Measurements from ENCODE around the gene LIMS1.
"Not testable (repeated sequence)": the region's sequence is repeated elsewhere in the genome, so short reads cannot be mapped to it uniquely, and the experiment has no call there.

LIMS1 gene

DNA sequence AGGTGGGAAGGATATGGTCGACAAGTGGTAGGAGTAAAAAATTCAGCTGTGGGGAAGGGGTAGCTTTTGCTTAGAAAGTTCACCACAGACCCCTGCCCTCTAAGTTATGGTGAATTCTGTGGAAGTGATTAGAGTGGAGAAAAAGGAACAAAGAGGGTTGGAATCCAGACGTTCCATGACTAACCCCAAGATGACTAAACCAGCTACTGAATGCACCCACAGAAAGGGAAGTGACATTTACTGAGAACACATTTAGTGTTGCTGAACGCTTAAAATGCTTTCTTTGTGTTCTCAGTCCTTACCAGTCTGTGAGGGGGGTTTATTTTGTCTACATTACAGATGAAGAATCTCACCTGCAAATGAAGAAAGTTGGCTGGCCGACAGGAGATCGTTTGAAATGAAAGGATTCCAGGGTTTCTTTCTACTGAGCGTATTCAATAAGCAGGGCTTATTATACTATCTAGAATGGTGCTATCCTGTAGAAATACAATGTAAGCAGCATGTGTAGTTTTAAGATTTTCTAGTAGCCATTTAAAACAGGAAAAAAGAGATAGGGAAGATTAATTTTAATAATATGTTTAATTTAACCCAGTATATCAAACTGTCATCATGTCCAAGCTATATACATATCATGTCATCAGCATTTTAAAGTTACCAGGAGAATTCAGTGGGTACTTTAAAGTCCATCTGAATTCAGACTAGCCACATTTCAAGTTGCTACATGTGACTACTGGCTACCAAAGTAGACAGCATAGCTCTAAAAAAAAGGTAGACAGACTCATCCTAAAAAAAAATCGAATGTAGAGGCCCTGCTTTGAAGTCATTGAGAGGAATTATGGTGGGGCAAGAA is 60.1 kb downstream of the LIMS1 start:
- Histone ChIP-seq H3K4me3 (ENCODE audit: low read depth in 1 of 5, low read length in 5 of 5) (no peak overlapping the region), H3K27me3 (ENCODE audit: control insufficient read depth in 5 of 5, insufficient read depth in 4 of 5, low read length in 5 of 5) (no peaks in the 10 kb centered on the region), H3K9me3 (ENCODE audit: control insufficient read depth in 5 of 5, low read length in 5 of 5) (no peaks in the 10 kb centered on the region), H3K4me1 (ENCODE audit: control insufficient read depth in 5 of 5, insufficient read depth in 5 of 5, low read length in 5 of 5) (peaks cover 3 to 37% (median 29%) of the 10 kb centered on the region in 5 donors), H3K9ac (ENCODE audit: low read length in 5 of 5) (peak overlapping the region in 1 of 5 donors; percentile 50), H3K36me3 (ENCODE audit: control insufficient read depth in 5 of 5, insufficient read depth in 5 of 5, low read length in 5 of 5) (no peaks in the 10 kb centered on the region), H3K27ac (ENCODE audit: low read depth, low read length) (peak overlapping the region; percentile 69)

- H3K36me3 ChIP-seq (ENCODE audit: control insufficient read depth in 5 of 5, insufficient read depth in 5 of 5, low read length in 5 of 5): no peaks in the 10 kb centered on the region
- no peaks in the 10 kb centered on the region for H3K9me3 ChIP-seq (ENCODE audit: control insufficient read depth in 5 of 5, low read length in 5 of 5)
- peaks cover 3 to 37% (median 28%) of the 10 kb centered on the region in 5 donors for H3K4me1 ChIP-seq (ENCODE audit: control insufficient read depth in 5 of 5, insufficient read depth in 5 of 5, low read length in 5 of 5)
- peak overlapping the region; percentile 69 for H3K27ac ChIP-seq (ENCODE audit: low read depth, low read length)
- no peak overlapping the region for H3K9ac ChIP-seq (ENCODE audit: low read length in 5 of 5)
- H3K27me3 ChIP-seq (ENCODE audit: control insufficient read depth in 5 of 5, insufficient read depth in 4 of 5, low read length in 5 of 5): no peaks in the 10 kb centered on the region
- no peak overlapping the region for H3K4me3 ChIP-seq (ENCODE audit: low read depth in 1 of 5, low read length in 5 of 5)
Observed at GRCh38 chr2:108594982-108595464, 60.8 kb downstream of the LIMS1 start.

- not testable (repeated sequence) for H3K36me3 ChIP-seq (ENCODE audit: control insufficient read depth in 5 of 5, insufficient read depth in 5 of 5, low read length in 5 of 5); H3K4me3 ChIP-seq (ENCODE audit: low read depth in 1 of 5, low read length in 5 of 5); H3K27me3 ChIP-seq (ENCODE audit: control insufficient read depth in 5 of 5, insufficient read depth in 4 of 5, low read length in 5 of 5); H3K9ac ChIP-seq (ENCODE audit: low read length in 5 of 5); H3K9me3 ChIP-seq (ENCODE audit: control insufficient read depth in 5 of 5, low read length in 5 of 5)
- H3K27ac ChIP-seq (ENCODE audit: low read depth, low read length): peak overlapping the region; percentile 69
- peaks cover 3 to 38% (median 28%) of the 10 kb centered on the region in 5 donors for H3K4me1 ChIP-seq (ENCODE audit: control insufficient read depth in 5 of 5, insufficient read depth in 5 of 5, low read length in 5 of 5)
Observed at GRCh38 chr2:108595771-108596170, 61.5 kb downstream of the LIMS1 start.

DNA sequence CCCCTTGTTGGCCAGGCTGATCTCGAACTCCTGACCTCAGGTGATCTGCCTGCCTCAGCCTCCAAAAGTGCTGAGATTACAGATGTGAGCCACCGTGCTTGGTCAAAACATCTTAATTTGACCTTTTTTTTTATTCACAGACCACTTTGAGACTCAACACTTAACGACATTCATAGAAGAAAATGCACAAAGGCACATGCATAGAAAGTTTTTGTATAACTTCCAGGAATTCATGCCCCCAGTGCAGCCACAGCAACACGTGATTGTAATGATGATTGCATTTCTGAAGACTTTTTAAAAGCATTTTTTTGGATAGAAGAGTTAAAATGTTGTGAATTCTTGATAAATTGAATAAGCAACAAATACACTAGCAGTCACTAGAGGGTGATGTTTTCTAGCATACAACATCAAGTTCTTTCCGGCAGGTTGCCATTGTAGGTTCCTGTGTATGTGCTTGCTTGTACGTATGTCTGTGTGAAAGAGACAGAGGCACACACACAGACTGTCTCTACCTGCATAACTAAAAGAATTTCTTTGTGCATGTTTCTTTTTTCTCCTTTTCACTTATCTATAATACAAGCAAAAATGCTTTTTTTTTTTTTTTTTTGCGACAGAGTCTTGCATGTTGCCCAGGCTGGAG is 63.0 kb downstream of the LIMS1 start:
- H3K4me3 ChIP-seq (ENCODE audit: low read depth in 1 of 5, low read length in 5 of 5); H3K36me3 ChIP-seq (ENCODE audit: control insufficient read depth in 5 of 5, insufficient read depth in 5 of 5, low read length in 5 of 5); H3K9ac ChIP-seq (ENCODE audit: low read length in 5 of 5); H3K27ac ChIP-seq (ENCODE audit: low read depth, low read length); H3K9me3 ChIP-seq (ENCODE audit: control insufficient read depth in 5 of 5, low read length in 5 of 5); H3K27me3 ChIP-seq (ENCODE audit: control insufficient read depth in 5 of 5, insufficient read depth in 4 of 5, low read length in 5 of 5): not testable (repeated sequence)
- peaks cover 3 to 39% (median 28%) of the 10 kb centered on the region in 5 donors for H3K4me1 ChIP-seq (ENCODE audit: control insufficient read depth in 5 of 5, insufficient read depth in 5 of 5, low read length in 5 of 5)

DNA sequence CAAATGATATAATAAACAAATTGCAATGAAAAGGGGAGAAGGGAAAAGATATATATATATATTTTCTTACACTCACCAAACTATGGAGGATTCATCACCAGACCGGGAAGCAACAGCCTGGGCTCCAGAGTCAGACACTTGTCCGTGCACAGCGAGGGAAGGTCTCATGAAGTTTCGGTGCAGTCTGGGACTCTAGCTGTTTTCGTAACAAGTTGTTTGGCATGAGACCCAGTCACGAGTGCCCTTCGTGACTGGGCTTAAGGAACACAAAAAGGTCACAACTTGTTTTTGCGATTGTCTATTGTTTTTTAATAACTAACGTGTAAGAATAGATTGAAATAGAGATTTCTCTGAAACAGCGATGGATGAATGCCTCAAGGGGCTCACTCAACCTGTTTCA is 66.9 kb downstream of the LIMS1 start:
- H3K9me3 ChIP-seq (ENCODE audit: control insufficient read depth in 5 of 5, low read length in 5 of 5); H3K27me3 ChIP-seq (ENCODE audit: control insufficient read depth in 5 of 5, insufficient read depth in 4 of 5, low read length in 5 of 5); H3K36me3 ChIP-seq (ENCODE audit: control insufficient read depth in 5 of 5, insufficient read depth in 5 of 5, low read length in 5 of 5); H3K9ac ChIP-seq (ENCODE audit: low read length in 5 of 5); H3K27ac ChIP-seq (ENCODE audit: low read depth, low read length); H3K4me3 ChIP-seq (ENCODE audit: low read depth in 1 of 5, low read length in 5 of 5); H3K4me1 ChIP-seq (ENCODE audit: control insufficient read depth in 5 of 5, insufficient read depth in 5 of 5, low read length in 5 of 5): not testable (repeated sequence)

DNA sequence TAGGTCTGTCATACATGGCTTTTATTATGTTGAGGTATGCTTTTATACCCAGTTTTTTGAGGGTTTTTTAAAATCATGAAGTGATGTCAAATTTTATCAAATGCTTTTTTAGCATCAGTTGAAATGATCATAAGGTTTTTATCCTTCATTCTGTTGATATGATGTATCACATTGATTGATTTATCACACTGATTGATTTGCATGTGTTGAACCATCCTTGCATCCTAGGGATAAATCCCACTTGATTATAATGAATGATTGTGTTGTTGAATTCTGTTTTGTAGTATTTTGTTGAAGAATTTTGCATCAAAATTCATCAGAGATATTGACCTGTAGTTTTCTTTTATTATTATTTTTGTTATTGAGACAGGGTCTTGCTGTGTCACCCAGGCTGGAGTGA is 68.2 kb downstream of the LIMS1 start:
- Histone ChIP-seq H3K4me1 (ENCODE audit: control insufficient read depth in 5 of 5, insufficient read depth in 5 of 5, low read length in 5 of 5) (peaks cover 0 to 10% (median 7%) of the 10 kb centered on the region in 5 donors), H3K36me3 (ENCODE audit: control insufficient read depth in 5 of 5, insufficient read depth in 5 of 5, low read length in 5 of 5) (no peaks in the 10 kb centered on the region), H3K27ac (ENCODE audit: low read depth, low read length) (no peak overlapping the region), H3K4me3 (ENCODE audit: low read depth in 1 of 5, low read length in 5 of 5) (no peak overlapping the region), H3K9me3 (ENCODE audit: control insufficient read depth in 5 of 5, low read length in 5 of 5) (no peaks in the 10 kb centered on the region), H3K27me3 (ENCODE audit: control insufficient read depth in 5 of 5, insufficient read depth in 4 of 5, low read length in 5 of 5) (no peaks in the 10 kb centered on the region), H3K9ac (ENCODE audit: low read length in 5 of 5) (no peak overlapping the region)

DNA sequence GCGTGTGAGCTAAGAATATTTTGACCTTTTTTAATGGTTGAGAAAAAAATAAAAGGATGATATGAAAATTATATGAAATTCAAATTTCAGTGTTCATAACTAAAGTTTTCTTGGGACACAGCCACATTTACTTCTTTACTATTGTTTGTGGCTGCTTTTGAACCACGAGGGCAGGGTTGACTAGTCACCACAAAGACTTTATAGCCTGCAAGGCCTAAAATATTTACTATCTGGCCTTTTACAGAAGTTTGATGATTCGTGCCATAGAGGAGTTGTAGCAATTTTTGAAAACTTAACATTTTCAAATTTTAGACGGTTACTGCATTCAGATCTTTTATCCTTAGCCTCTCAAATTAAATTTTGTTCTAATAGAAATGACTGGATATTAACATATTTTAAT is 69.9 kb downstream of the LIMS1 start:
- Histone ChIP-seq H3K27ac (ENCODE audit: low read depth, low read length) (no peak overlapping the region), H3K27me3 (ENCODE audit: control insufficient read depth in 5 of 5, insufficient read depth in 4 of 5, low read length in 5 of 5) (no peaks in the 10 kb centered on the region), H3K36me3 (ENCODE audit: control insufficient read depth in 5 of 5, insufficient read depth in 5 of 5, low read length in 5 of 5) (peaks cover 0 to 2% (median 0%) of the 10 kb centered on the region in 5 donors), H3K4me3 (ENCODE audit: low read depth in 1 of 5, low read length in 5 of 5) (no peak overlapping the region), H3K9me3 (ENCODE audit: control insufficient read depth in 5 of 5, low read length in 5 of 5) (no peaks in the 10 kb centered on the region), H3K9ac (ENCODE audit: low read length in 5 of 5) (no peak overlapping the region), H3K4me1 (ENCODE audit: control insufficient read depth in 5 of 5, insufficient read depth in 5 of 5, low read length in 5 of 5) (peaks cover 0 to 7% (median 6%) of the 10 kb centered on the region in 5 donors)

DNA sequence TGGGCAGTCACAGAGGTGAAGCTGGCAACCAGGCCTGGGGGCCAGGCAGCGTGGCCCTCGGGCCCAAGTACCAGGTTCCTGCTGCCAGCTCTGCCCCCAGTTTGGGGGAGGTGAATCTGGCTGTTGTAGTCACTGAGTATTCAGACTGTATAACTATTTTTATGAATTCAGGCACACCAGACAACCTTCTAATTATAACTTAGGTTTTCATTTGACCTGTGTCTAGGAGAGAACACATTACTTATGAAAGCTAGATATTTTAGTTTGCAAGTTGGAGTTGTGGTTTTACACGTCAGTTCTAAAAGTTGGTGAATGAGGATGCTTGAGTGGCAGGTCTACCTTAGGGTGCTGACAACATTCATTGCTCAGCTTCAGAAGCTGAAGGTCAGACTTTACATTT is 71.7 kb downstream of the LIMS1 start:
- Histone ChIP-seq H3K9ac (ENCODE audit: low read length in 5 of 5) (no peak overlapping the region), H3K4me1 (ENCODE audit: control insufficient read depth in 5 of 5, insufficient read depth in 5 of 5, low read length in 5 of 5) (peaks cover 0 to 7% (median 5%) of the 10 kb centered on the region in 5 donors), H3K9me3 (ENCODE audit: control insufficient read depth in 5 of 5, low read length in 5 of 5) (no peaks in the 10 kb centered on the region), H3K36me3 (ENCODE audit: control insufficient read depth in 5 of 5, insufficient read depth in 5 of 5, low read length in 5 of 5) (peaks cover 0 to 5% (median 0%) of the 10 kb centered on the region in 5 donors), H3K27me3 (ENCODE audit: control insufficient read depth in 5 of 5, insufficient read depth in 4 of 5, low read length in 5 of 5) (no peaks in the 10 kb centered on the region), H3K4me3 (ENCODE audit: low read depth in 1 of 5, low read length in 5 of 5) (no peak overlapping the region), H3K27ac (ENCODE audit: low read depth, low read length) (no peak overlapping the region)

- Histone ChIP-seq H3K36me3 (ENCODE audit: control insufficient read depth in 5 of 5, insufficient read depth in 5 of 5, low read length in 5 of 5) (peaks cover 0 to 5% (median 0%) of the 10 kb centered on the region in 5 donors), H3K27me3 (ENCODE audit: control insufficient read depth in 5 of 5, insufficient read depth in 4 of 5, low read length in 5 of 5) (no peaks in the 10 kb centered on the region), H3K9me3 (ENCODE audit: control insufficient read depth in 5 of 5, low read length in 5 of 5) (no peaks in the 10 kb centered on the region), H3K4me3 (ENCODE audit: low read depth in 1 of 5, low read length in 5 of 5) (no peak overlapping the region), H3K9ac (ENCODE audit: low read length in 5 of 5) (no peak overlapping the region), H3K4me1 (ENCODE audit: control insufficient read depth in 5 of 5, insufficient read depth in 5 of 5, low read length in 5 of 5) (peaks cover 0 to 14% (median 9%) of the 10 kb centered on the region in 5 donors), H3K27ac (ENCODE audit: low read depth, low read length) (no peak overlapping the region)
Observed at GRCh38 chr2:108607706-108608301, 73.5 kb downstream of the LIMS1 start.

DNA sequence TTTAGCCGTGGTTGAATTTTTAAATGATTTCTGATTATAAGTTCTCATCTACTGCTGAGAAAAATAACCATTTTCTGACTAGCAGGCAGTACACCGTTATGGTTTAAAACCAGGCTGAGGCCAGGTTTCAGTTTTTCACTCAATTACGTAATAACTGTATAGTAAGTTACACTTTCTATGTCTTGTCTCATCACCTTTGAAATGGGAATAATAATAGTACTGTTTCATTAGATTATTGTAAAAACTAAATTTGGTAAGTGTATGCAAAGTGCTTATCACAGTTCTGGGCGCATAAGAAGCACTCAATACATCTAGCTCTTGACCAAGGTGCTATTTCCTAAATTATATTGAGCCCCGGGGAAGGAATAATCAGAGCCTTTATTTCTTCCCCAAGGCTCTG is 76.8 kb downstream of the LIMS1 start:
- Histone ChIP-seq H3K4me3 (ENCODE audit: low read depth in 1 of 5, low read length in 5 of 5) (no peak overlapping the region), H3K9me3 (ENCODE audit: control insufficient read depth in 5 of 5, low read length in 5 of 5) (no peaks in the 10 kb centered on the region), H3K9ac (ENCODE audit: low read length in 5 of 5) (no peak overlapping the region), H3K27me3 (ENCODE audit: control insufficient read depth in 5 of 5, insufficient read depth in 4 of 5, low read length in 5 of 5) (no peaks in the 10 kb centered on the region), H3K36me3 (ENCODE audit: control insufficient read depth in 5 of 5, insufficient read depth in 5 of 5, low read length in 5 of 5) (peaks cover 0 to 8% (median 0%) of the 10 kb centered on the region in 5 donors), H3K27ac (ENCODE audit: low read depth, low read length) (no peak overlapping the region), H3K4me1 (ENCODE audit: control insufficient read depth in 5 of 5, insufficient read depth in 5 of 5, low read length in 5 of 5) (peaks cover 3 to 27% (median 18%) of the 10 kb centered on the region in 5 donors)

Data from subcutaneous abdominal adipose tissue (tissue), 5 donors.